HG03139 (cell line): ENCODE results near the gene MEGF11.

ENCODE experiments used
- ATAC-seq: cut with Tn5 transposase; IDR thresholded peaks from one replicate; pipeline ENCODE4 v1.9.1; 2021; ENCODE audit not compliant: unreplicated experiment

The MEGF11 gene

DNA sequence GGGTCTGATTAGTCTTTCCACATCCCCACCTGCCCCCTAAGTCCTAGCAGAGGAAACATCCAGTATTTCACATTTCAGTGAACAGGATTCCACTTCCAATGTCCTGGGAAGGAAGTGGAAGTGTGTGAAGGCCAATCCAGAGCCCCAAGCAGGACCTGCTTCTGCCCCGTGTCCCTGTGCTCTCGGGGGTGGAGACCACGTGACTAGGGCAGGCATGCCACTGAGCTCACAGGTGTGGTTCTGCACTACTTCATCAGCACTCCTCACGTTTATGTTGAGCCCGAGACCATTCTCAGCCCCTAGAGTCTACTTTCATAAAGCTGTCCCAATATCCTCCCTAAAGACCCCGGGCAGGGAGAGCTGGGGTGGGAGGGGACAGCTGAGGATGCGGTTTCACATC, 299.9 kb downstream of the MEGF11 start:
- ATAC-seq: no peak

DNA sequence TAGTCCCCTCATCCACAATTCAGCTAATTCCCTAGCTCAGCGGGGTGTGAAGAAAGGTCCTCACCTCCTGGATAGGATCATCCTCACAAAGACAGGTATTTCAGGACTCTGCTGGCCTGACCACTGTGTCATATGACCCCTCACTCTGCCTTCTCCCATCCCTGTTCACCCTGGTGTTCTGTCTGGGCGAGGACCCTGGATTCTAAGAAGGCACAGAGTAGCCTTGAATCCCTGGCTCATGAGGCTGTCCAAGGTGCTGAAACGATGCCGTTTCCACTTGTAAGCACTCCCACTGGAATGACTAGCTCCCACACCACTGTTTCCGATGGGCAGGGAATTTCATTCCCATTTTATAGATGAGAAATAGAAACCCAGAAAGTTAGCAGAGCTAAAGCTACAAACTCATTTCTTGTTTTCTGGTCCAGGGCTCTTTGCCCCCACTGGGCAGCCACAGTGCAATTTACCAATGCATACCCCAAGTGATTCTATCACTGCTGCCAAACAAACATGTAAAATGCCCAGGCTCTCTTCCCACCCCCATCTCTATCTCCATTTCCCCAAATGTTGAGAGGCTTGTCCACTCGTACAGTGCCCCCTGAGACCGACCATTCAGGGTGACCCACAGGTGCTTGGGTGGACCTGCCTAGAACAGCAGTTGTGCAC, 301.0 kb downstream of the MEGF11 start:
- ATAC-seq: no peak

DNA sequence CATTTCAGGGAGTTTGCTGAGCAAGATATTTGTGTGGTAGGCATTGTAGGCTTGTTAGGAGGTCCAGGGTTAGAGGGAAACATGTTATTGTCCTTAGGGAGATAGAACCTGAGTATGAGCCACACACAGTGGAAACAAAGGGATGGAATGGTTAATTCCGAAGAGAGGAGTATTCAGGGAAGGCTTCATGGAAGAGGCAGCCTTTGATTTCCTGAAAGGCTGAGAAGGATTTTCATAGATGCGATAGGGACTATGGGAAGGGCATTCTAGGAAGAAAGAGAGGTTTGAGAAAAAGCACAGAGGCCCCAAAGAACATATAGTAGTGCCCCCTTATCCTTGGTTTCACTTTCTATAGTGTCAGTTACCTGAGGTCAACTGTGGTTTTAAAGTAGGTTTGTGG, 302.5 kb downstream of the MEGF11 start:
- no peak for ATAC-seq

DNA sequence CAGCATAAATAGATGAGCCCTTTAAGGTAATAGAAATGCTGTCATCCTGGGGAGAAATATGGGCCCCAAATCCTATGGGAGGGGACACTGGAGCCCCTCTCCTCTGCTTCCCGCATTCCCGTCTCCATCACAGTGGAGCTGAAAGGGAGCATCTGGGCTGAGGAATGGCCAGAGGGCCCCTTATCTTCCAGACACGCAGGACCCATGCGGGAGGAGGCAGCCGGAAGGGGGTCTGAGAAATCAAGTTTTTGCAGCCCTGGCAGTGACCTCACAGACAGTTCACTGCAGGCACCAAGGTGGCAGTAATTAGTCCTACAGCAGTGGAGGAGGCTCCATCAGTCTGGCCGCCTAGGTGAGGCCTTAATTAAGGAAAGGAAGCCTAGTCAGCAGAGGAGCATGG, 304.1 kb downstream of the MEGF11 start:
- ATAC-seq: no peak

DNA sequence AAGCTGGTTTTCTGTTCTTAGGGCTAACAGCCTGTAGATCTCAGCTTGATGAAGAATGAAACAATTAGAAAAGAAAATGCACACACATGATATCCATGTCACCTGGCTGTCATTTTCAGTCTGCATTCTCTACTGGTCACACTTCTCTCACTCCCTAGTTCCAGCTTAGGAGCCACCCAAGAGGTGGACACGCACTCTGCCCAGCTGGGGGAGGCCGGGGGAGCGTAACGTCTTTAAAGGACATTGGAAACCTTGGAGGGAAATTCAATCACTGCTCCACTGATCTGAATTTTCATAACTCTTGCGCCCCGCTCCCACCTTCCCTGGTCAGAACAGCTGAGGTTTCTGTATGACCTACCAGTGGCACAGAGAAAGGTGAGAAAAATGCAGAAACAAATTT, 304.5 kb downstream of the MEGF11 start:
- ATAC-seq: no peak

DNA sequence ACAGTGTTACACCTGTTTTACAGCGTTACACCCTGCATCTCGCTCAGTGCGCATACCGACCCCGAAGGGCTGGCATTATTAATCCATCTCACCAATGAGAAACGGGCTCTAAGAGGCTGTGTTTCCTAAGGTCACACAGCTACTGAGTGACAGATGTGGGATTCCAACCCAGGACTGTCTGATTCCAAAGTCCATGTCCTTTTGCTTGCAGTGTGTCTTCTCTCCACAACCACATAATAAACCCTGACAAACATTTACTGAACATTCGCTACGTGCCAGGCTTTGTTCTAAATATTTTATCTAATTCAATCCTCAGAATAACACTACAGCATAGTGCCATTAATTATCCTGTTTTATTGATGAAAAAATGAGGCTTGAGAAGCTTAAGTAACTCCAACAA, 305.2 kb downstream of the MEGF11 start:
- ATAC-seq: no peak

DNA sequence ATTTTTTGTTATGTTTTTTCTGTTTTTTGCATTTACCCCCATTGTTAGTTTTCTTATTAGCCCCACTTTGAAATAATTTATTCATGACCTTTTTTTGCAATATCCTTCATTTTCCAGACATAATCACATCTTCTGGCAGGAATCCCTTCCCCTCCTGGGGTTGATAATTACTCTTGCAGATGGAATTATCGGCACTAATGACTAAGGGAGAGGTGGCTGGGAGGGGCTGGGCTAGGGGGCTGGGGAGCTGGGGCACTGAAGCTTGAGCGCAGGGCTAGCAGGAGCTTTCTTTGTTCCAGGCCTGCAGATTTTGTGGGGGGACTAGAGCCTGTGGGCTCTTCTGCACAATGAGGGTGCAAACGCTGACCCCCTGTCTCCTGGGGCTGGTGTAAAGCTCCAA, 306.5 kb downstream of the MEGF11 start:
- ATAC-seq: no peak

DNA sequence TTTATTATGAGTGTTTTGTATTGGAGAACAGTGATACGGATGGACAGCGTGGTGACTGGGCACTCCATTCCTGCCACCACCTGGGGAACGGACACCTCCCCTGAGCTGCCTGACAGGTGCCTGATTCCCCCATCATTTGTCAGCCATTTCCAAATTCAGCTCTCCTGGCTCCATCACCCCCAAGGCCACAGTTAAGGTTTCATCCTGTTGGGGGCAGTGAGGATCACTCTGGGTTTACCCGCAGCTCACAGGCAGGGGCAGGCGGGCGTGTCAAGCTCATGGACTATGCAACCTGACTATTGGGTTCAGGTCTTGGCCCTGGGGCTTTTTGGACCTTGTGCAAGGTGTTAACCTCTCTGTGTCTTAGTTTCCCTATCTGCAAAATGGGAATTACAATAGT, 307.9 kb downstream of the MEGF11 start:
- ATAC-seq: no peak

DNA sequence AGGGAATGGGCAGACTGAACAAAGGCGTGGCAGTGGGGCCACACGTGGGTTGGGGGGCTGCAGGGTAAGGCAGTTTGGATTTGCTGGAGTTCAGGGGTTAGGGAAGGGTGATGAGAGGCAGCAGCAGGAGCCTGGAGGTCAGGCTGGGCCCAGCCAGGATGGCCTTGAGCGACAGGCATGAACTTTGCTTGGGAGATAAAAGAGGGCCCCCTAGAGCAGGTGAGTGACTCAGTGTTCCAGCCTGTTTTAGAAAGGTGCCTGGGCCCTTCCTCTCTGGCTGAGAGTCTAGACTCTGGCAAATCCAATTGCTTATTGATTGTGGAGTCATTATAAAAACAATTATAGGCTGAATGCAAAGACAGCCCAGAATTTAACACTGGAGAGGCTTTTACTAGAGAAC, 309.1 kb downstream of the MEGF11 start:
- no peak for ATAC-seq

GRCh38 chr15:65942436-65942835, 311.1 kb downstream of the MEGF11 start:
- no peak for ATAC-seq

GRCh38 chr15:65940618-65940909, 313.0 kb downstream of the MEGF11 start:
- ATAC-seq: no peak

- no peak for ATAC-seq
Measured at GRCh38 chr15:65939901-65940617, 313.5 kb downstream of the MEGF11 start.

GRCh38 chr15:65938604-65939003, 314.9 kb downstream of the MEGF11 start:
- ATAC-seq: no peak

GRCh38 chr15:65937476-65937875, 316.1 kb downstream of the MEGF11 start:
- no peak for ATAC-seq

- ATAC-seq: no peak
Measured at GRCh38 chr15:65937054-65937453, 316.5 kb downstream of the MEGF11 start.

- no peak for ATAC-seq
Measured at GRCh38 chr15:65936282-65936681, 317.3 kb downstream of the MEGF11 start.

- no peak for ATAC-seq
Measured at GRCh38 chr15:65935391-65935790, 318.2 kb downstream of the MEGF11 start.

- no peak for ATAC-seq
Measured at GRCh38 chr15:65931221-65931620, 322.3 kb downstream of the MEGF11 start.

DNA sequence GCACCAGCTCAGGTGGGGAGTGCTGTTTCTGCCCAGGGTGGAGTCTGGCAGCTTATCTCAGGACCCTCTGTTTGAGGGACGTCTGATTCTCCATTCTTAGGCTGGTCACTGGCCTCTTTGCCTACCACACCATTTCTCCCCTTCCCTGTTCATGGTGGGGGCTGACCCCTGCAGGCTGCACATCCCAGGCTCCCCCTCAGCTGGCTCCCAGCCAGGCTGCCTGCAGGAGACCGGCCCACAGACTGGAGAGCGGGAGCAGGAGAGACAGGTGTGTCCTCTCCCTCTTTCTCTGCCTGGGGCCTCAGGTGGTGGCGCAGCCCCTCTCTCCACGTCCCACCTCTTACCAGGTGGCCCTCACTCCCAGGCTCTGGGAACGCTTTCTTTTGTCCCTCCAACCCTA, 323.4 kb downstream of the MEGF11 start:
- no peak for ATAC-seq

- no peak for ATAC-seq
Measured at GRCh38 chr15:65929573-65929972, 324.0 kb downstream of the MEGF11 start.

DNA sequence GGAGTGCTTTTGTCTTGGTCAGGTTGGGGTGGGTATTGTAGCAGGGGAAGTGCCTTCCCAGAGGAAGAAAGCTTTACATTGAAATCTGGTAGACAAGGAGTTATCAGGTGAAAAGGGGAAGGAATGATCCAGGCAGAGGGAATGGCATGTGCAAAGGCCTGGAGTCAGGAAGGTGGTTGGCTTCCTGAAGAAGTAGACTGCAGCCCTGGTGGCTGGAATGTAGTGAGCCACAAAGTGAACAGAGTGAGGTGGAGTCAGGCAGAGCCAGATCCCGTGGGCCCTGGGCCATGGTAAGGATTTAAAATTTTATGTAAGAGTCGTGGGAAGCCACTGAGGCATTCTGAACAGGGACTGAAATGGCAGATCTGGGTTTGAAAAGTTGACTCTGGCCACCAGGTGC, 326.0 kb downstream of the MEGF11 start:
- no peak for ATAC-seq

DNA sequence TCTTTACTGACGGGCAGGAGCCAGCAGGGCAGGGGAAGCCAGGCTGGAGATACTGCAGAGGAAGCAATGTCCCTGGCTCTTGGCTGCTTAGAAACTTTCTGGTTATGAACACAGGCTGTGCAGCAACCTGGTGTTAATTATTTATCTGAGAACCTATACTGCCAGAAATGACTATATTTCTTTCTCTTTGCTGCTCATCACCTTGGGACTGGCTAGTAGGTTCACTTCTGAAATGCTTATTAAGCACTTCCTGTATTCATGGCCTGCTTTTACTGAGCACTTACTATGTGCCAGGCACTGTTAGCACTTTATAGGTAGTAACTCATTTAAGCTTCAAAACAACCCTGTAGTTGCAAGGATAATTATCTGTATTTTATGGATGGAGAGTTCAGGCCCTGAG, 326.7 kb downstream of the MEGF11 start:
- ATAC-seq: peak; percentile 48

DNA sequence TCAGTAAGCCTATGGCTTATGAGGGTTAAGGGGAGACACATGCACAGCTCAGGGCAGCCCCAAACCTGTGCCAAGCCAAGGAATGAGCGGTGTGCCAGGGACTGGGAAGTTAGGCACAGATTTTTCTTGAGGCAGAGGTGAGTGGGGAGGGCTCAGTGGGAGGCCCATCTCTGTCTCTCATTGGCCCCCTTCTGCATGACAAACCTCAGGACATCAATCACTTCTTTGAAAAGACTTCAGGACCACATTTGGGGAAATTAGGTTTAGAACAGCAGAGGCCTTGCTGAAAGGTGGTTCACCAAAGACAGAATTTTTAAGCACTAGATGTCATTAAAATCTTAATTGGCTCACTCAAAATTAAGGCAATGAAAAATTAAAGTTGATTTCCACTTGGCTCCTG, 327.1 kb downstream of the MEGF11 start:
- ATAC-seq: no peak
